GM06990 (cell line): Measurements from ENCODE around the gene LRBA.

Experiments used
- DNase-seq: peaks from one replicate; pipeline ENCODE4 v3.0.0-alpha.2; 2011; ENCODE audit not compliant: insufficient read length; ENCODE audit errors: extremely low read depth
- H3K27me3 ChIP-seq: replicated peaks from 2 replicates; pipeline ENCODE4 v1.6.0; 2011; ENCODE audit warnings: low read length; ENCODE audit not compliant: control insufficient read depth, insufficient read depth
- H3K36me3 ChIP-seq: 2 replicates; pipeline ENCODE4 v1.5.1; 2011; ENCODE audit warnings: low read length; ENCODE audit not compliant: control insufficient read depth, insufficient read depth
- H3K4me3 ChIP-seq: replicated peaks from 2 replicates; pipeline ENCODE4 v1.5.1; 2011; ENCODE audit warnings: low read depth, mild to moderate bottlenecking, control low read depth, low read length
- CTCF ChIP-seq: IDR thresholded peaks from 2 replicates; pipeline ENCODE4 v1.5.1; 2011; ENCODE audit warnings: low read length, control low read depth, mild to moderate bottlenecking, inconsistent platforms; ENCODE audit not compliant: insufficient read depth, poor library complexity, severe bottlenecking

Gene LRBA

DNA sequence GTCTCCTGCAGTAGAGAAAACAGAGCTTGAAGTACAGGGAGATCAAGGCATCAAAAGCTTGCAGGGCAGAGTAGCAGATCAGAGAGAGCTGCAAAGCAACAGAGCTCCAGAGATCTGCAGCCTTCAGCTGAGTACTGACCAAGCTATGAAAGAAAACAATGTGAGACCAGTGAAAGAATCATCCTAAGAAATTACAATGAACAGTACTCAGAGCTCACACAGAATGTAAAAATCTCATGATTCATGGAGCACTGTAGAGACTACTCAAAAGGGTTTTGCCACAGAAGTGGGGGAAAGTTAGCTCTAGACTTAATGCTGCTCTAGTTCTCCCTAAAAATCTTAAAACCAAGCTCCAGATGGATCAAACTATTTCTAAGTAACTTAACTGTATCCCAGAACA, 513.1 kb downstream of the LRBA start:
- H3K36me3 ChIP-seq, result no peaks in the 10 kb centered on the region
- DNase-seq, result no peak
- no peaks in the 10 kb centered on the region for H3K27me3 ChIP-seq
- no peak for TF ChIP-seq CTCF
- H3K4me3 ChIP-seq, result no peak overlapping the region

DNA sequence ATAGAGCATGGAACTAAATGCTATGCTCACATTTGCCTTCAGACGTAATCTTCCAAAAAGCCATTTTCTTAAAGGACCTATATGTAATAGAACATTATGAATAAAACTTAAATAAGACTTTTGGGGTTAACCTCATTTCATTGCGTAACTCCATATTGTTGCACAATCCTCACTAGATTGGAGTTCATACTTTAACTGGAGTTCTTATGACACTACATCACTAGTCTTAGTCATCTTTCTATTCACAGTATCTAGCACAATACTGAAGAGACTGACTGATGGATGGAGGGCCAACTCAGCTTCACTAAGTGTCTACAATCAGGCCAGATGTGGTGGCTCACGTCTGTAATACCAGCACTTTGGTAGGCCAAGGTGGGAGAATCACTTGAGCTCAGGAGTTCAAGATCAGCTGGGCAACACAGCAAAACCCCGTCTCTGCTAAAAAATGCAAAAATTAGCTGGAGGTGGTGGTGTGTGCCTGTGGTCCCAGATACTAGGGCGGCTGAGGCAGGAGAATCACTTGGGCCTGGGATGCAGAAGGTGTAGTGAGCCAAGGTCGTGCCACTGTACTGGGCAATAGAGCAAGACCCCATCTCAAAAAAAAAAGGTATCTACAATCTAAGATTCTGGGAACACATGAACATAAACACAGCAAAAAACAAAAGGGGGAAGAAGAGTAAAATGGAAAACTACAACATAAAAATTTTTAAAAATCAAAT, 513.9 kb downstream of the LRBA start:
- Histone ChIP-seq H3K27me3 (no peaks in the 10 kb centered on the region), H3K4me3 (no peak overlapping the region), H3K36me3 (no peaks in the 10 kb centered on the region)
- no peak for DNase-seq
- no peak for TF ChIP-seq CTCF

DNA sequence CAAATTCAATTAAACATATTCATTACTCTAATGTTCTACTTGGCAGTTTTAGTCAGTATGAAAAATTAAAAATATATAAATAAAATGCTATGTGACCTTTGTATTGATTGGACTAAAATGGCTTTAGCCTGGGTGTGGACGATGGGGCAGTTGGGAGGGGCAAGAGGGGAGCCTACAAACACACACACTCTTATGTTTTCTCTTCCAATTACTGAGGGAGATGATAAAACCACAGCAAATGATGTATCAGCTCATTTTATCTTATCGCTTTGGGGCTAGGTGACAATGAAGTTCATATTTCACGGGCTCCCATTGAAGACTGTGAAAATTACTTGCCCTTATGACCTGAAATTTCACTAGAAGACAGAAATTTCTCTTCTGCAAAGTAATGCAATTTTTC, 517.5 kb downstream of the LRBA start:
- DNase-seq, result no peak
- Histone ChIP-seq H3K27me3 (no peaks in the 10 kb centered on the region), H3K4me3 (no peak overlapping the region), H3K36me3 (no peaks in the 10 kb centered on the region)
- TF ChIP-seq CTCF, result no peak

DNA sequence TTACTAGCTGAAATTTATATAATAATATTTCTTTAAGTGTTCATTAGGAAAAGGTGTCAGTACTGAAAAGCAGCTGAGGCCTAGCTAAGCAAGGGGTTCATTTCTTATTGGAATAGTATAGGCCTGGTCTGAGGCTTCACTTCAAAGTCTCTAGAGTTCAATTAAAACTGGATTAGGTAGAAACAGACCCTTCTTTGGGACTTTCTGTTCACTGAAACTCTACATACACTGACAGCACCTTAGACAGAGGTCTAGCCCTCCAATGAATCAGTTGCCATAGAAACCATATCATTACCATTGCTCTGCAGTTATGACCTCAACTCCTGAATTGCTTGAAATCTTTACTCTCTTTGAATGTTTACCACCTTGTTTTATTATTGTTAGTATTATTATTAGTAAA, 519.5 kb downstream of the LRBA start:
- no peak overlapping the region for H3K4me3 ChIP-seq
- TF ChIP-seq CTCF, result no peak
- no peak for DNase-seq

DNA sequence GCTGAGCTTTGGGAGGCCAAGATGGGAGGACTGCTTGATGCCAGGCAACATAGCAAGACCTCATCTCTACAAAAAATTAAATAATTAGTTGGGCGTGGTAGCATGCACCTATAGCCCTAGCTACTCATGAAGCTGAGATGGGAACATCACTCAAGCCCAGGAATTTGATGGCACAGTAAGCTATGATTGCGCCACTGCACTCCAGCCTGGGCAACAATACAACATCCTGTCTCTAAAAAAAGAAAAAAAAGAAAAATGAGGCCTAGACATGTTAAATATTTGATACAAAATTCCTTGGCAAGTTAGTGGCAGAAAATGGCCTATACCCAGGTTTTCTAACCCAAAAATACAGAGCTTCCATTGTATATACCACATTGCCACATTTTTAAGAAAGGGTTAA, 521.2 kb downstream of the LRBA start:
- H3K27me3 ChIP-seq, result no peaks in the 10 kb centered on the region
- DNase-seq, result no peak
- TF ChIP-seq CTCF, result no peak
- no peak overlapping the region for H3K4me3 ChIP-seq
- no peaks in the 10 kb centered on the region for H3K36me3 ChIP-seq

More for the DNA sequence above, 519.5 kb downstream of the LRBA start:
- Histone ChIP-seq H3K36me3 (no peaks in the 10 kb centered on the region), H3K27me3 (no peaks in the 10 kb centered on the region)
